NCI-H2171 (cell line): ENCODE measurements around the gene CWC27.
"Not testable (repeated sequence)": the region's sequence is repeated elsewhere in the genome, so short reads cannot be mapped to it uniquely, and the experiment has no call there.

Experiments
- DNase-seq: peaks from one replicate; lab custom pipeline; 2025; lab: John Stamatoyannopoulos, UW

Gene CWC27

DNA sequence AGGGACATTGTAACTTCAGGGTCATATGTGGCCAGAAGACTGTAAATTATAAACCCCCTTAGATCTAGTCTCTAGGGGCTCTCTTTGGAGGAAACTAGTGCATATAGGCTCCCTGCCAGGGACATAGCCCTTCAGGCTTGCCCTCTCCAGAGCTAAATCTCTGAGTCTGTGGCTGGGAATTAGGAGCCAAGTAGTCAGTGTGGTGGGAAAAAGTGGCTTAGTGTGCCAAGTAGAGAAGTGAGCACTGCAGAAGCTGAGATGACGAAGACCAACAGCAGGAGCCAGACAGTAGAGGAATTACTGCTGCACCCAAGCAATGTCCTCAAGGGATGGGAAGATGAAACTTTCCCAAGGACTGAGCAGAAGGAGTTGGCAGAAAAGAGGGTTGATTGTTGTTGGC lies 71.2 kb downstream of the CWC27 start:
- DNase-seq: no peak

GRCh38 chr5:64840958-64841357 lies 72.2 kb downstream of the CWC27 start:
- DNase-seq: no peak

GRCh38 chr5:64853777-64854176 lies 85.0 kb downstream of the CWC27 start:
- no peak for DNase-seq

DNA sequence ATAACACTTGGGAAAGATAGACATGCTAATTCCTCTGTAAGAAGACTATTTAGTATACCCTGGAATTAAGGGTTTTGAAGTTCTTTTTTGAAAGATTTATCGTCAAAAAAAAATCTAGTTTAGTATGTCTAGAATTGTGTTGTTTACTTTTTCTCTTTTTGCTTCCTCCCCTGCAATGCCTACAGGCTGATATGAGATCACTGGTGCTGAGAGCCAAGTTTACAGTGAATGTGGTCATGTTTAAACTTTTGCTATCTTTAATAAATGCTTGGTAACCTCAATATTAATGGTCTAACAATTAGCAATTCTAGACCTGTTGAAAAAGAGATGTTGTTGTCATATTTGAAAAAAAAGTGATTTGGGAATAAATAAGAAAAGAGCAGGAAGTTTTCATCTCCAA lies 86.1 kb downstream of the CWC27 start:
- no peak for DNase-seq

- no peak for DNase-seq
Observed at GRCh38 chr5:64859881-64860280, 91.2 kb downstream of the CWC27 start.

DNA sequence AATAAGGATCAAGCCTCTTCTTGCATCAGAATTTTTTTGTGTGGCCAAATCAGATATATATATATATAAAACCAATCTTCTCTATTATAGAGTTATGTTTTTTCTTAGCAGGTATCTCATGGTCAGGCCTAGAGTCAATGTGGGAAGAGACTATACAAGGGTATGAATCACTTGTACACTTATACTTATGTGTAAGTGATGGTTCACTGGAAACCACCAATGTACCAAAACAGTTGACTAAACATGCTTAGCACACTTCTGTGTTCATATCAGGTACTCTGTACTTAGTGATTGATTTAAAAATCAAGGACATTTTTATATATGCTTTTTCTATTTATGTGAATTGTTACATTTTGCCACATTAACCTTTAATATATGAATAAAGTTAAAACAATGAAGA lies 92.6 kb downstream of the CWC27 start:
- DNase-seq: no peak

DNA sequence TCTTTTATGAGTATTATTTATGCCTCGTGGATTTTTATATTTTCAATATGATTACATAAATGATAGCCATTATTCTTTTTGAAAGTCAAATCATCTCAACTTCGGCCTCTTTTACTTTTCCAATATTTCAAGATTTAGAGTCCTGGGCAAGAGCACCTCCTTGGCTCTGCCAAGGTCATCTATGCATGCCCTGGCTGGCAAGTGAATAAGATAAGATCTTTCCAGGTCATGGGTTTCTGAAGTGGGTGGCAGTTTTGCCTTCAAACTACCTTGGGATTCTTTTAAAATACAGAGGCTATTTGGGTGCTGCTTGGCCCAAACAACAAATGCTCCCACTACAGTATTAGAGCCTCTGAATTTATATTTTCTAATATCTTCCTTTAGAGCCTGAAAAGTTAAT lies 95.4 kb downstream of the CWC27 start:
- no peak for DNase-seq

DNA sequence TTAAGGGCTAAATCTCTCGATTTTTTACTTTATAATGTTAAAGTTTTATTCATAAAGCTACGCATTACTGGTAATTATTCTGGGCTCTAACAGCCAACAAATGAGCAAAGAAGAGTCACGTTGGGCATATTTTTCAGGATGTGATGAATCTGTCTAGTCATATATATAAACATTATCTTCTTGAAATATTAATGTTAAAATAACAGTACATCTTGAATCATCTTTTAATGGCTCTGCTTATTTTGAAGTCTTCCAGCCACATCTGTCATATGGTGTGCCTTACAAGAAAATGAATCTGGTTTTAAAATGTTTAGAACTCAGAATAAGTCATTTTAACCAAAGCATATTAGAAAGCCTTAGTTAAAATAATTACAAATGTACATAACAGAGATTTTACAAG lies 96.9 kb downstream of the CWC27 start:
- DNase-seq: no peak

DNA sequence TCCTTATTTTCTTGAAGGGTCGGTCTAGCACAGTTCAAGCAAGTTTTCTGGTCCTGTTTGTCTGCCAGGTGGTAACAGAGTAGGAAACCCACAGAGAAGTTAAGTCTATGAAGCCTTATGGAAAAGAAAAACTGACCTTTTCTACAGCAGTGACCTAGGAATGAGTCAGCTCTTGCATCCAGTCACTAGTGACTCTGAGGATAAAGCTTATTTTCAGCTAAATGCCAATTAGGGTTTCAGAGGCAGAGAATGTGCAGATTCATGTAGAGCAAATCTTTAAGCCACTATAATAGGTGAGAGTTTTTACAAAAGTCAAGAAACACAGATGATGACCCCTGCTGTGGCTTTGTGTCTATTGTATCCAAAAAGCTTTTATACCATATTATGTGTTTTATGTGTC lies 100.7 kb downstream of the CWC27 start:
- DNase-seq: no peak

DNA sequence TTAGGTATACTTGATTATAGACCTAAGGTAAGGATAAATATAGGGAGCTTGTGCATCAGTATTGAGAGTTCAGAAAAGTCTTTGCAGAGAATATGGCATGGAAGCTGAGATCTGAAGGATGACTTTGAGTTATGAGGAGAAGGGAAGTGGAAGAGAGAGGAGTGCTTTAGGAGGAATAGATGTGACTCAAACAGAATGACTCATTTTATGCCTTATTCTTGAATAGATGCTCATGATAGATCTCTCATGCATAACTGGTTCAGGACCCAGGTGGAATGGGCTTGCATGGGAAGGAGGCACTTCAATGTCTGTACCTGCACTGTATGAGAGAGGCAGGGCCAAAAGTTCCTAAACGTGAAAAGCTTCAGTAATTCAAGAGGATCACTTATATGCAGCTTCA lies 103.3 kb downstream of the CWC27 start:
- no peak for DNase-seq

DNA sequence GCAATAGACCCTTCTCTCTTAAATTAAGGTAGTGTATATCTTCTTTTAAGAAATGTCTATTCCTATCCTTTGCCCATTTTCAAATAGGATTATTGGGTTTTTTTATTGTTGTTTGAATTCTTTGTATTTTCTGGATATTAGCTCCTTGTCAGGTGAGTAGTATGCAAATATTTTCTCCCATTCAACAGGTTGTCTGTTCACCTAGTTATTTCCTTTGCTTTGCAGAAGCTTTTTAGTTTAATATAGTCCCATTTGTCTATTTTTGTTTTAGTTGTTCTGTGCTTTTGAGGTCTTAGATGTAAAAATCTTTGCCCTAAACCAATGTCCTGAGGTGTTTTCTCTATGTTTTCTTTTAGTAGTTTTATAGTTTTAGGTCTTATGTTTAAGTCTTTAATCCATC lies 104.7 kb downstream of the CWC27 start:
- DNase-seq: no peak

DNA sequence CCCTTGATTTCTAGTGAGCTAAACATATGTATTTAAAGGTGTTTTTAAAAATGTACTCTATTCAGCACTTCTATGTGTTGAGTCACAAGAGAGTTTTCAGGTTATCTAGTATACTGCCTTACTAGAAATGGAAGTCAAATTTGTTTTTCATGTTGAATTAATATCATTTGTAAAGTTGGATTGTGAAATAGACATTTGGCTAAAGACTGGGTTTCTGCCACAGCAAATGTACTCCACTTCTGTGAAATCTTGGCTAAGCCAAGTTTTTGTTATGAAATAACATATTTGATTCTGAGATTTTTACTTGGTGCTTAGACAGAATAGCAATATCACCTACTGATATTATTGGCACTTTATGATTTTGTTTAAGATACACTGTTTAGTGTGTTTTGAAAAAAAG lies 106.0 kb downstream of the CWC27 start:
- no peak for DNase-seq

GRCh38 chr5:64876203-64876602 lies 107.5 kb downstream of the CWC27 start:
- DNase-seq: no peak

DNA sequence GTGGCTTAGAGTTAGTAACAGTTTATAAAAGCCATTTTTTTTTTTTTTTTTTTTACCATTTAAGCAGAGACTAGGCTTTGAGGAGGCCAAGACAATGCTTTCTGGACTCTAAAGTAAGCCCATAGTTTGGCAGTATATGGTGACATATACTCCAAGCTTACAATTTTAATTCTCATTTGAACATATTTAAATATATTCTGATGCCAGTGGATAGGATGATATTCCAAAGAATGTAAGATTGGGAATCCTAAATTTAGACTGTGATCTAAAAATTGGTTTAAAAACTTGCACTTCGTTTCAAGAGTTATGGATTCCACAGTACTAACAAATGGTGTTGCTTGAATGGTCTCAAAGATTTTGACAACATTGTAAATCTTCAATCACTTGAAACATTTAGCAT lies 112.1 kb downstream of the CWC27 start:
- DNase-seq: no peak

DNA sequence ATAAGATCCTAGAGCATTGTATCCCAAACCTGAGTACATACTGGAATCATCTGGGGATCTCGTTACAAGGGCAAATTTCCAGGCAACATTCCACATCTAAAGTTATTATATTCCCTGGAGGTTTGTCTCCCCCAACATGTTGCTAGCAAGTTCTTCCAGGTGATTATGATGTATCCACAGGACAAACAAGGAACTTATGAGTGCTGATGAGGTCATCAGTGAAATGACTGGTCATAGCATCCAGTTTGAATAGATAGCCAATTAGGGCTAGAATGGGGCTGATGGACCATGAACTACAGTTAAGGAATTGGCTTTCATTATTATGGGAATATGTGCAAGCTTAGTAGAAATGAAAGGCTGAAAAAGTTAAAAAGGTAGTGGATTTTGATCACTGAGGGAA lies 115.2 kb downstream of the CWC27 start:
- DNase-seq: no peak

GRCh38 chr5:64884541-64884940 lies 115.8 kb downstream of the CWC27 start:
- no peak for DNase-seq

DNA sequence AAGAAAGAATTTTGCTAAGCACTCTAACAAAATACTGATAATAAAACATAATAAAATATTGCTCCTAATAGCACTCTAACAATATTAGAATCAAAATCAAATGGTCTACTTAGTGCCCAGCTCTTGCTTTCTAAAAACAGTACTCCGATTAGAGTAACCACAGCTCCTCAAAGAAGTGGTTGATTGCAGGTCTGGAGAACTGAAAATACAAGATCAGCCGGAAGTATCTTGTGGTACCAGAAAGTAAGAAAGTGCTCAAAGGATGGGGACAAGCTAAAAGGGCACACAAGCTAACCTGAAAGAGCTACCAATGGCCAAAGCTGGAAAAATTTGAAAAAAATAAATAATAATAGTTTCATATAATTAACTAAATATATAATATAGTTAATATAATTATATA lies 119.2 kb downstream of the CWC27 start:
- DNase-seq: no peak

DNA sequence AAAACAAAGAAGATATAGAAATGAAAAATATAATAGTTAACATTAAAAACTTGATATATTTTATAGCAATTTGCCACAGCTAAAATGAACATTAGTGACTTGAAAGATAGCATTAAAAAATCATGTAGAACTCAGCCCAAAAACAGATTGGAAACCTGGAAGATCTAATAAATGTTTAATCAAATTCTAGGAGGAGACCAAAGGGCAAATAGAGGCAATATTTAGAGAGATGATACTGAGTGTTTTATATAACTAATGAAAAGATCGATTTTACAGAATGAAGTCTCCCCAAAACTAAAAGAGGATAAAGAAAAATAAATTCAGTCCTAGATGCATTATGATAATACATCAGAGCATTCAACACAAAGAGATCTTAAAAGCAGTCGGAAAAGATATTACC lies 127.0 kb downstream of the CWC27 start:
- DNase-seq: no peak

DNA sequence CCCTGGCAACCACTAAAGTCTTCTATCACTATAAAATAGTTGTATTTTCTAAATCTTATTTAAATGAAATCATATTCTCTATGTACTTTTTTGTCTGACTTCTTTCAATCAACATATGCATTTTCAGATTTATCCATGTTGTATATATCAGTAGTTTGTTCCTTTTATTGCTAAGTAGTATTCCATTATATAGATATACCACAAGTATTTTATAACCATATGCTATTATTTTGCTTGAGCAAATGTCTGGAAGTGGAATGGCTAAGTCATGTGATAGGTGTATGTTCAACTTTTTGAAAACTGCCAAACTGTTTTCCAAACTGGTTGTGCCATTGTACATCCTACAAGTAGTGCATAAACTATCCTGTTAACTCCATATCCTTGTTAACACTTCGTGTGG lies 131.1 kb downstream of the CWC27 start:
- no peak for DNase-seq

GRCh38 chr5:64900618-64901017 lies 131.9 kb downstream of the CWC27 start:
- DNase-seq: no peak

GRCh38 chr5:64907399-64907798 lies 138.7 kb downstream of the CWC27 start:
- not testable (repeated sequence) for DNase-seq

DNA sequence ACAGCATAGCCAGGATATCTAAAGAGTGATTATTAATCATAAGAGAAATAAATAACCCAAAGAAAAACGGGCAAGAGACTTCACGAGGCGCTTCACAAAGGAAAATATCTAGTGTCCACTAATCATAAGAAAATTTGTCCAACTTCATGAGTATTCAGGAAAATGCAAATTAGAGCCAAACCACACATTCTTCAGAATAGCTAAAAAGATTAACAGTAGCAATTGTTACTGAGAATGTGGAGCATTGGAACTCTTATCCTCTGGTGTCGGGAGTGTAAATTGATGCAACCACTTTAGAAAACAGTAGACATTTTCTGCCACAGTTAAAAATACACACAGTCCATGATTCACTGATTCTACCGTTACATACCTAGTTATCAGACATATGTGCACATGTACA lies 145.7 kb downstream of the CWC27 start:
- DNase-seq: no peak

- DNase-seq: no peak
Observed at GRCh38 chr5:64918083-64918482, 149.4 kb downstream of the CWC27 start.

DNA sequence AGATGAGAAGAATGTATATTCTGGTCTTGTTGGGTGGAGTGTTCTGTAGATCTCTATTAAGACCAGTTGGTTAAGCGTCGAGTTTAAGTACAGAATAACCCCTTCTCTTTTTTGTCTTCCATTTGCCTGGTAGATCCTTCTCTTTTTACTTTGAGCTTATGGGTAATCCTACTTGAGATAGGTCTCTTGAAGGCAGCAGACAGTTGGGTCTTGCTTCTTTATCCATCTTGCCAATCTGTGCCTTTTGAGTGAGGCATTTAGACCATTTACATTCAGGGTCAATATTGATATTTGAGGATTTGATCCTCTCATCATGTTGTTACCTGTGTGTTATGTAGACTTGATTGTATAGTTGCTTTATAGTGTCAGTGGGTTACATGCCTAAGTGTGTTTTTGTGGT lies 152.7 kb downstream of the CWC27 start:
- no peak for DNase-seq

DNA sequence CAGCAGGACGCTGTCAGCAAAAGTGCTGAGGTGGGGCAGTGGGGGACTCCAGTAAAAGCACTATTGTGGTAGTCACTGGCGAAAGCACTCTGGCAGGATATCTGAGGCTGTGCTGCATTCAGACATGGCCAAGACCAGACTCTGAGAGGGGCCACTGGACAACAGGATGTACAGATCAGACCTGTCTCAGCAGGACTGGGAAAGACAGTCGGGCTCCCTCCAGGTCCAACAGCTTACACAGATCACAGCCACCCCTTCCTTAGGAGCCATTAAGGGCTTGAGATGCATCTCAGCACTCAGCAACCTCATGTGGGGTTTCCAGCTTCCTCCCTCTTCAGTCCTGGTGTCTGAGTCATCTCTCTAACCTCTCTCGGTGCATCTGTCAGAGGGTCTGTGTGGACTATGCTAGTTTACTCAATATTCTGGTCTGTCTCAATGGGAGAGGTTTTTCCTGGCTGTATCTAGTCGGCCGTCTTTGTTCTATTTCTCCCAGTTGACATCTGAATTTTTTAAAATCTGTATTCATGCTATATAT lies 154.5 kb downstream of the CWC27 start:
- DNase-seq: no peak
